NCI-H82 (cell line): ENCODE measurements around the gene FSTL4.

Experiments
- DNase-seq: peaks from one replicate; lab custom pipeline; 2025; lab: John Stamatoyannopoulos, UW

The FSTL4 gene

DNA sequence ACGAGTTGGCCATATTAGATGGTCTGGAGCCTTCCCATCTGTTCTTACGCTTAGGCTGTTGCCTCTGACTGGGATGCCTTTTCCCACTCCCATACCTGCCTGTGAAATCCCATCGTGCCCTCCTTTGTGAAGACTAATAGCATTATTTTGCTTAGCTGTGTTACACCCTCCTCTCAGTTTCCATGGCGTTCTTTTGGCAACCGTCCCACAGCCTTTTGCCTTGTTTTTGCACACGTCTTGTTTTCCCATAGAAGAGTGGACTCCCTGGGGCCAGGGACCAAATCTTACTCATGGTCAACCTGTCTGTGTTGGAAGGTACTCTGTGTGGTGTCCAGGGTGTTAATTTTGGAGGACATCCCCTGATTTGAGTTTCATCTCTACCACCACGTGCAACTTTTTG, 318.4 kb downstream of the FSTL4 start:
- peak; percentile 47 for DNase-seq

GRCh38 chr5:133292300-133292699, 320.0 kb downstream of the FSTL4 start:
- no peak for DNase-seq

DNA sequence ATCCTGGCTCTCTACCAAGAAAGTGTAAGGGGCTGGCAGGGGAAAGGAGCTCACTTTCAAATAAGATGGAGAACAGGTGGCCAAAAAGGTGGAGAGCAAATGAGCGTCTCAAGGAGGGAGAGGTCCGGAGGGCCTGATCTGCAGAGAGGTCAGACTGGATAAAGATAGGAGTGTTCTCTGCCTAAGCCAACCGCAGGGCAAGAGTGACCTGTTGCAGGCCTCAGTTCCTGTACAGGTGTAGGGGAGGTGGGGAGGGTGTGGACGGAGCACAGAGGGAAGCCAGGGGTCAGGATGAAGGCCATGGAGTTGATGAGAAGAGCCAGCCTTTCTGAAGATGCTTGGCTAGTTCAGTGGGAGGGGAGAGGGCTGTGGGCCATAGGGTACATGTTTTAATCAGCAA, 320.8 kb downstream of the FSTL4 start:
- no peak for DNase-seq

DNA sequence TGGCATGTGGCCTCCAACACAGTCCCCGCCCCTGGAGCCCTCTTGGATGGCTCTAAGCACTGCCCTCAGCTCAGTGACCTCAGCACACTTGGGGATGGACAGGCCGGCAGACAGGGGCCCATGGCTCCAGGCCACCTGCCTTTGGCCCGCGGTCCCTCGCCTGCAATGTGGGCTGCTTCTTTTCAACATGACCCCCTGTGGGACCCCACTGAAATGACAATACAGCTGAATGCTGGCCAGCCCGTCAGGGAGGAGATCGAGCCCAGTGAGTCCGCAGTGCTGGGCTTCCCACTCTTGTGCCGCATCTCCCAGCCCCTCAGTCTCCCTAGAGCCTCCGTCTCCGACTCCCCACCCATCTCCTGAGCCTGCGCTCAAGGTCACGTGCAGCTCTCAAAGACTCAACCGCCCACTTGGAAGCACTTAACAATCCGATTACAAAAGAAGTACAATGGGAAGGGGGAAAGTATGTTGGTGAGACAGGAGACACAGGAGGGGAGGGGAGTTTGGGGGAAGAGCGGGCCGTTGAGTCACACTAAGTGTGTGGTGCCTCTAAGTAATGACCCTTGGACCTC, 321.6 kb downstream of the FSTL4 start:
- peak; percentile 72 for DNase-seq

DNA sequence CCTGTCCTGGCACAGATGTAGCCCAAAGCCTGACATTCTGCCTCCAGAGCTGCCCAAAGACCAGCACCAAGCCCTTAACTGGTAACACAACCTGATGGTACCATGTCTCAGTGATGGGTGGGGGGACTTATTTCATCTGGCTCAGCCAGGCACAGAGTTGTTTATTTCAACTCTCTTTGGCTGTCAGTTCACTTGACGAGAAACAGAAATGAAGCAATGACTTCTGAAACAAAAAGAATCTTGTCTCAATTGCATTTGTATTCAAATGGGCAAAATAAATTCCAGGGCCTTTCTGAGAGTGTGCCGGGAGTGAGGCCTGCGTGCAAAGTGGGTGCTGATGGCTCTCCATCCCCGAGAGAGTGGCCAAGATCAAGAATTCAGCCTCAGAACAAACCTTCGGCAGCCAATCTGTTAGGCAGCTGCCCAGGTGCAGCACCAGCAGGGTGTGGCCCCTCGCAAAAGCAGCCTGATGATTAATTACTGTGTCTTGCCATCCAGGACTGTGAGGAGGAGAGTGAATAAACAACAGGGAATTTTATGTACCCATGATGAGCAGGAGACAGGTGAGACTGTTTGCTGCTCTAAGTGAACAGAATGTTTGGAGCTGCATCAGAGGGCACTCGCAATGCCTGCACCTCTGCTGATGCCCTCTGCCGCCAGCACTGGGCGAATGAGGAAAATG, 322.5 kb downstream of the FSTL4 start:
- DNase-seq = no peak

GRCh38 chr5:133287500-133287899, 324.8 kb downstream of the FSTL4 start:
- DNase-seq = peak; percentile 47

DNA sequence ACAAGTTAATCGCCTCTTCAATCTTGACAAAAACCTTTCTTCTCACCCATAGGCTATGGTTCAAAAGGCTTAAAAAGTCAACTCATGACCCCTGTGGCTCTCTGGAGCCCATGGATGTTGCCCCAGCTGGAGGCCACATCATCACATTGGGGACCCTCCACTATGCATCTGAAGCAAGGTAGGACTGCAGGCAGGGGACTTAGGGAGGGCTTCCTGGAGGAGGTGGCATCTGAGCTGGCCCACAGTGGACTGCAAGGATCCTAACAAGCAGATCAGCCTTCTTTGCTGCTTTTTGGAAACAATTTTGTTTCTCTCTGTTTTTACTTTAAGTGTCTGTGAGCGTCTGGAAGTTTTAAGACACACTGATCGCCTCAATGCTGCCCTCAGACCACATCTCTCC, 325.9 kb downstream of the FSTL4 start:
- no peak for DNase-seq

DNA sequence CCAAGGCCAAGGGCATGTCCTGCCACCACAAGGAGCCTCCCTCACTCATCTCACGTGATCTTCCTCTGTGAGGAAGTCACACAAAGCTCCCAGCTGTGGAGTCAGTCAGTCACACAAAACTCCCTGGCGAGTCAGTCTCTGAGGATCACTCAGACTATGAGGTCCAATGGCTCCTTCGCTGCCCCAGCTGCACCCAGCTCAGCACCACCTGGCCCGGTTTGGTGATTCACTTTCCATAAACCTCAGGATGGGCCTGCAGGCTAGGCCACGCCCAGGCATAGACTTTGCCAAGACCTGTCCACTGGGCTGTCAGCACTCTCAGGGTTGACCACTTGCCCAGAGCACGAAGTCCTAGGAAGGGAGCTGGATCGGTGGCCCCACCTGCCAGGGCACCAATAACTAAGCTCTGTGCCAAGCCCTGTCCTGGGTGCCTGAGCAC, 326.7 kb downstream of the FSTL4 start:
- DNase-seq = no peak

GRCh38 chr5:133284306-133284705, 328.0 kb downstream of the FSTL4 start:
- no peak for DNase-seq

DNA sequence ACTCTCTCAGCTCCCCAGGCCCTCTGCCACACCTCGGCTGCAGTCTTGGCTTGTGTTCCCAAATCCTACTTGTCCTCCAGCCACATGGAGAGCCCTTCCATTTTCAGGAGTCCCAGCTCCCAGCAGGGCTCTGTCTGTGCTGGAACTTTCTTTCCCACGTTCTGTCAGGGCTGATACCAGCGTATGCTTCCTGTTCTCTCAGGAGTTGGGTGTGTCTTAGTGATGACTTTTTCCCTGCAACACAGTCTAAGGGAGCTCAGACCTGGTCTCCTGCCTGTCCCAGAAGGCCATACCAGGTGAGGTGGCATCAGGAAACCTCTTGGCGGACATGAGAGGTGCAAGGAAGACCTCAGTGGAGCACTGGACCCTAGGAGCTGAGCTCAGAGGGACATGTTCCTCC, 334.0 kb downstream of the FSTL4 start:
- DNase-seq = no peak

GRCh38 chr5:133277744-133278143, 334.6 kb downstream of the FSTL4 start:
- no peak for DNase-seq

- DNase-seq = no peak
These were observed 336.2 kb downstream of the FSTL4 start for GRCh38 chr5:133276171-133276570.

- no peak for DNase-seq
These were observed 336.7 kb downstream of the FSTL4 start for GRCh38 chr5:133275631-133276030.

- DNase-seq = peak; percentile 86
These were observed 337.8 kb downstream of the FSTL4 start for GRCh38 chr5:133274597-133274935.

GRCh38 chr5:133273661-133274596, 338.4 kb downstream of the FSTL4 start:
- peak; percentile 40 for DNase-seq

- no peak for DNase-seq
These were observed 340.0 kb downstream of the FSTL4 start for GRCh38 chr5:133272345-133272744.

DNA sequence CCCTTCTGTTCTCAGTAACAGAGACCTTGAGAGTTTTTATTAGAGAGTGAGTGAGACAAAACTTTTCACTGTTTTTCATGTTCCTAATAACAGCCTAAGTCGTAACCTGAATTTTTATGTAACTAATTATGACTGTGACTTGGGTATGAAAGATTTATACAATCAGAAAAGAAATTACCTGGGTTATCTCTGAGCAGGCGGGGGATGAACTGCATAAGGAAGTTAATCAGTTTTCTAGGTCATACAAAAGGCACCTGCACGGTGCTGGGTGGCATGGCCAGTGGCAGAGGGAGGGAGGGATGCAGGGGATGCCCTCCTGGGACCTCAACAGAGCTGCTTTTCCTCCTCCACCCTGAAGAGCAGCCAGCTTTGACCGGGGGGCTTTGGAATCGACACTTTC, 340.7 kb downstream of the FSTL4 start:
- no peak for DNase-seq

- DNase-seq = no peak
These were observed 342.6 kb downstream of the FSTL4 start for GRCh38 chr5:133269691-133270090.

DNA sequence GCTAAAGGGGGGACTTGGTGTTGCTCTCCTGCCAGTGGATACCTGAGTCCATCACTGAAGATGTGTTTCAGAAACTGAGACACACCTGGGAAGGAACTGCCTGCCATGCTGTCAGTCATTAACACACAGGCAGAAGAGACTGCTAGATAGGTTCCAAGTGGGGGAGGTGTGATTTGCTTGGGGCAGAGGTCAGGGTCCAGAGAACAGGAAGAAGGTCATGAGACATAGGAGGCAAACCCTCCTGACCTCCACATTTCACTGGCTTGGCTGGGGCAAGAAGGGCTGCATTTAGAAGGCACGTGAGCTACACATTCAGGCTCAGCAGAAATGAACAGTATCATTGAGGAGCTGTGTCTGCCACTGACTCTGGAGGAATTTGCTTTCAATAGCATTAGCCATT, 344.7 kb downstream of the FSTL4 start:
- DNase-seq = no peak

DNA sequence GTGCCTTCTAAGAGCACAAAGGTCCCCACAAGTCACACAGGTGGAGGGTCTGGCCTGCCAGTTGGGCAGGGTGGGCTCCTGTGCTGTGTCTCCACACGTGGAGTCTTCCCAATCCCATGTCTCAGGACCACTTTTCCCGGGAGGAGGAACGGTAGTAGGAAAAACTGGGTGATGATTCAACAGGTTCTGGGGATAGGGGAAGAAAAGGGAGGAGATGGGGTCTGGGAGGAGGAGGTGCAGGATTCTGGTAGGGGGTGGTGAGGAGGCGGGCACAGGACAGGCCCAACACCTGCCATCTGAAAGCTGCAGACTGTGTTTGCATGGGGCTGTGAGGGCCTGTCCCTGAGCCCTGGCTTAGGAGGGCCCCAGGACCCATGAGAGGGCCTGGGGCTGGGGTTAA, 345.4 kb downstream of the FSTL4 start:
- no peak for DNase-seq

DNA sequence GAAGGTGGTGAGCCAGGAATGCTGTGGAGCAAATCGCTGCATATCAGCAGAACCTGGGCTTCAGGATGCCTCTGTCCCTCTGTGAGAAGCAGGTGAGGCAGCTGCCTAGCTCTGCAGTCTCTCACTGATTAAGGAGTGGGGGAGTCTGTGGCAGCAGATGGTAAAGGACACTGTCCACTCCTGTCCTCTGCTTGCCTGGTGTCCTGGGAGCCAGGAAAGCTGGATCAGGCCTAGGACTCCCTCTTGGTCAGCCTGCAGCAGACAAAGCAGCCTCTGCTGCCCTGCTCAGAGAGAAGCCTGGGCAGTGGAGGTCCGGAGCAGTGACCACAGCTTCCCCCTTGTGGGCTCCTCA, 345.8 kb downstream of the FSTL4 start:
- no peak for DNase-seq

DNA sequence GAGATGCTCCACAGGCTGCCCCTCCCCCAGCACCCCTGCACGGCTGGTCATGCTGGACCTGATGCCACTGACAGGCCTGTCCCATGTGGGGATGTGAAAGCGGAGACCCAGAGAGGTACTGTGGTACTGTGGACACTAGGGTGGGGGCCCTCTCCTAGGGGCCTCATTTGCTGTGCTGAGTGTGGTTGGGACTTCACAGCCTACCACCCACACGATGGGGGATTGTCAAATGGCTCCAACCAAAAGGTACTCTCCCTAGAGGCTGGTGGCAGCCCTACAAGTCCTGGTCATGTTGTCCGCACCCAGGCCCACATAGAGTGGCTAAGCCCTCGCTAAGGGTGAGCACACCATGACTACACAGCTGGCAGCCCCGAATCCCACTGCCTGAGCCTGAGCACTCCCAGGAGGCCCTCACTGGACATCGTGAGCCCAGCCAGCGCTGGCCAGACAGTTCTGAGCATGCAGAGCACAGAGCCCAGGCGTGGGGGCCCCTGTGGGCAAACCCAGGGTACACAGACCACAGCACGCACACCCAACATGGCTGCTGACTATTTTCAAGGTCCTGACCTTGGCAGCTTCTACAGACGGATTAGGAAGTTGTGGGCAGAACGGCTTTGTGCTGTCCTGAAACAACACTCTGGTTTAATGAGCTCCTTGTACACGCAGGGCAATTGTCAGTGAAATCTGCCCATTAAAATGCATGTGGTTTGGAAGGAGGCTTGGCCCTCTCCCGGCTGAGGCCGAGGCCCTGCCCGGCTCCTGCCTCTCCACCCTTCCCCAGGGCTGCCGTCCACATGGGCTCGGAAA, 346.4 kb downstream of the FSTL4 start:
- DNase-seq = peak; percentile 10
